Glutamatergic neuron (in vitro differentiated cells): Measurements from ENCODE around the gene HDAC10. TPM values are rescaled to one million over a fixed set of nuclear protein-coding genes. Genes with fewer than 3 reads are reported as not detected.

Experiments
- DNase-seq: peaks from one replicate; pipeline ENCODE4 v3.0.0; 2022
- H3K27ac Mint-ChIP-seq: one replicate; pipeline ENCODE4 v1.8.0; 2020; ENCODE audit warnings: mild to moderate bottlenecking, mixed read lengths, inconsistent platforms; ENCODE audit not compliant: unreplicated experiment
- H3K27me3 Mint-ChIP-seq: one replicate; pipeline ENCODE4 v1.8.0; 2020; ENCODE audit warnings: mild to moderate bottlenecking, moderate library complexity, mixed read lengths, inconsistent platforms; ENCODE audit not compliant: unreplicated experiment
- H3K36me3 Mint-ChIP-seq: one replicate; pipeline ENCODE4 v1.8.0; 2020; ENCODE audit warnings: mild to moderate bottlenecking, mixed read lengths, inconsistent platforms; ENCODE audit not compliant: unreplicated experiment
- H3K4me1 Mint-ChIP-seq: one replicate; pipeline ENCODE4 v1.8.0; 2020; ENCODE audit warnings: mild to moderate bottlenecking, low read depth, mixed read lengths, inconsistent platforms; ENCODE audit not compliant: unreplicated experiment
- H3K4me3 Mint-ChIP-seq: one replicate; pipeline ENCODE4 v1.8.0; 2020; ENCODE audit warnings: mild to moderate bottlenecking, mixed read lengths, inconsistent platforms; ENCODE audit not compliant: unreplicated experiment
- H3K9me3 Mint-ChIP-seq: one replicate; pipeline ENCODE4 v1.8.0; 2020; ENCODE audit warnings: mild to moderate bottlenecking, moderate library complexity, mixed read lengths, inconsistent platforms; ENCODE audit not compliant: unreplicated experiment
- total RNA-seq: library from RNA; stranded (reverse); fragmentation: NEBNext Ultra II Directional; extraction: Animal tissue kit (Norgen Biotek cat#: 25700); gene quantifications from one replicate; pipeline ENCODE4 v1.2.1, GENCODE V29; 2021; ENCODE audit not compliant: unreplicated experiment
- TF ChIP-seq, protein P1 (sequence below): fragments of 200-600 bp; sonication (generic); IDR thresholded peaks from one replicate; pipeline ENCODE4 v1.5.0; 2021; ENCODE audit not compliant: partially characterized antibody, unreplicated experiment

Gene HDAC10
- total RNA-seq, 1 donor from 2014 or later = 88.2 TPM

DNA sequence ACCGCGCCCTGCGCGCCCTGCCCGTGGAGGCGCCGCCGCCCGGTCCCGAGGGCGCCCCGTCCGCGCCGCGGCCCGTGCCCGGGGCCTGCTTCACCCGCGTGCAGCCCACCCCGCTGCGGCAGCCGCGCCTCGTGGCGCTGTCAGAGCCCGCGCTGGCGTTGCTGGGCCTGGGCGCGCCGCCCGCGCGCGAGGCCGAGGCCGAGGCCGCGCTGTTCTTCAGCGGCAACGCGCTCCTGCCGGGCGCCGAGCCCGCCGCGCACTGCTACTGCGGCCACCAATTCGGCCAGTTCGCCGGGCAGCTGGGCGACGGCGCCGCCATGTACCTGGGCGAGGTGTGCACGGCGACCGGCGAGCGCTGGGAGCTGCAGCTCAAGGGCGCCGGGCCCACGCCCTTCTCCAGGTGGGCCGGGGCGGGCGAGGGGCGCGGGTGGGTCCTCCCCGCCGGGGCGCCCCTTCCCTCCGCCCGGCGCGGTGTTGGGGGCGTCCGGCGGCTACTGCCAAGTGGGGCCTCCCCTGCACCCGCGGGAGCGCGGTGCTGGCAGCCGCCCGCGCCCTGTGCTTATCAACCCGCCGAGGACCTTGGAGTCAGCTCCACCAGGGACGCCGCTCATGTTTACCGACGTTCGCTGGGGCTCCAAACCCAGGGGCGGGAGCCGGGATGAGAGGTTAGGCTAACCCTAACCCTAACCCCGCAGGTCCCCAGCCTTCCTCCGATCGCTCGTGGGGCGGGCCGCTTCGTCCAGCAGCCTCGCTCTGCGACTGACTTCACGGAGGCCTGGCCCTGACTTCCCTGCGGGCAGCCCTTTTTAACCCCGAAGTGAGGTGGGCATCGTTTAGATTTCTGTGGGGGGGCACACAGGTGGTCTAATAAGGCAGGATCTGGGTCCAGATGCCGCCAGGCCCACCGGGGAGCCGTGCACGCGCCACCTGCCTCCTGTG, 49.6 kb downstream of the HDAC10 start:
- Mint-ChIP-seq H3K4me3 (peak overlapping the region; percentile 93), H3K4me1 (peaks cover 8% of the 10 kb centered on the region), H3K36me3 (peaks cover 10% of the 10 kb centered on the region), H3K9me3 (peaks cover 15% of the 10 kb centered on the region), H3K27me3 (peaks cover 10% of the 10 kb centered on the region), H3K27ac (peak overlapping the region; percentile 72)
- no peak for DNase-seq
- TF ChIP-seq, protein P1, sequence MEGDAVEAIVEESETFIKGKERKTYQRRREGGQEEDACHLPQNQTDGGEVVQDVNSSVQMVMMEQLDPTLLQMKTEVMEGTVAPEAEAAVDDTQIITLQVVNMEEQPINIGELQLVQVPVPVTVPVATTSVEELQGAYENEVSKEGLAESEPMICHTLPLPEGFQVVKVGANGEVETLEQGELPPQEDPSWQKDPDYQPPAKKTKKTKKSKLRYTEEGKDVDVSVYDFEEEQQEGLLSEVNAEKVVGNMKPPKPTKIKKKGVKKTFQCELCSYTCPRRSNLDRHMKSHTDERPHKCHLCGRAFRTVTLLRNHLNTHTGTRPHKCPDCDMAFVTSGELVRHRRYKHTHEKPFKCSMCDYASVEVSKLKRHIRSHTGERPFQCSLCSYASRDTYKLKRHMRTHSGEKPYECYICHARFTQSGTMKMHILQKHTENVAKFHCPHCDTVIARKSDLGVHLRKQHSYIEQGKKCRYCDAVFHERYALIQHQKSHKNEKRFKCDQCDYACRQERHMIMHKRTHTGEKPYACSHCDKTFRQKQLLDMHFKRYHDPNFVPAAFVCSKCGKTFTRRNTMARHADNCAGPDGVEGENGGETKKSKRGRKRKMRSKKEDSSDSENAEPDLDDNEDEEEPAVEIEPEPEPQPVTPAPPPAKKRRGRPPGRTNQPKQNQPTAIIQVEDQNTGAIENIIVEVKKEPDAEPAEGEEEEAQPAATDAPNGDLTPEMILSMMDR = no peak

DNA sequence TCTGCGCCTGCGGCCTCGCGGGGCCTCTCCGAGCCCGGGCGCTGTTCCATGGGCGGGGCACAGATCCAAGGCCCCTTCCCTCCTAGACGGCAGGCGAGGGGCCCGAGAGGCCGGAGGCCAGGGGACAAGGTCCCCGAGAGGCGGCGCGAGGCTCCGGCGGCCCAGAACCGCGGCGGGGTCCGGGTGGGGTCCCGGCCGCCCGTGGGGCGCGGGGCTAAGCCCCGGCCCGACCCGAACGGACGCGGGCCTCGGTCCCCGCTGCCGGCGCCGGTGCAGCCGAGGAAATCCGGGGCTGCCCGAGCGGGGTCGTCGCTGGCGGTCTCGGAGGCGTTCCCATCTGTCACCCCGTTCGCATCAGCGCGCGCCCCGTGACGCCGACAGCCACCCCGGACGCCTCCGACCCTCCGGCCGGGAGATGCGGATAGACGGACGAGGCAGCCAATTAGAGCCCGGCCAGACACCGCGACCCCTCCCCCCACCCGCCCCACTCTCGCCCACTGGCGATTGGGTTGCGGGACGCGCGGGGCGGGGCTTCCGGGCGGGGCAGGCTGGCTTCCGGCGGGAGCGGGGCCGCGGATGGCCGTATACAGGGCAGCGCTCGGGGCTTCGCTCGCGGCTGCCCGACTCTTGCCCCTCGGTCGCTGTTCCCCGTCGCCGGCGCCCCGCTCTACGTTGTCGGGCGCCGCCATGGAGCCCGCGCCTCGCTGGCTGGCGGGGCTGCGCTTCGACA, 50.4 kb downstream of the HDAC10 start, which contains the start of gene SELENOO:
SELENOO (plus strand) TSS at position 551 of the 730 bp plus-strand sequence; CDS start at position 577, 26 bp downstream.
- H3K27me3 Mint-ChIP-seq = peaks cover 10% of the 10 kb centered on the region
- H3K27ac Mint-ChIP-seq = no peak within 1 kb of the TSS
- peak within 1 kb of the TSS; percentile 93 for H3K4me3 Mint-ChIP-seq
- peaks cover 10% of the 10 kb centered on the region for H3K36me3 Mint-ChIP-seq
- TF ChIP-seq, protein P1 = no peak
- peak; percentile 97 for DNase-seq
- H3K4me1 Mint-ChIP-seq = peaks cover 8% of the 10 kb centered on the region
- peaks cover 15% of the 10 kb centered on the region for H3K9me3 Mint-ChIP-seq

DNA sequence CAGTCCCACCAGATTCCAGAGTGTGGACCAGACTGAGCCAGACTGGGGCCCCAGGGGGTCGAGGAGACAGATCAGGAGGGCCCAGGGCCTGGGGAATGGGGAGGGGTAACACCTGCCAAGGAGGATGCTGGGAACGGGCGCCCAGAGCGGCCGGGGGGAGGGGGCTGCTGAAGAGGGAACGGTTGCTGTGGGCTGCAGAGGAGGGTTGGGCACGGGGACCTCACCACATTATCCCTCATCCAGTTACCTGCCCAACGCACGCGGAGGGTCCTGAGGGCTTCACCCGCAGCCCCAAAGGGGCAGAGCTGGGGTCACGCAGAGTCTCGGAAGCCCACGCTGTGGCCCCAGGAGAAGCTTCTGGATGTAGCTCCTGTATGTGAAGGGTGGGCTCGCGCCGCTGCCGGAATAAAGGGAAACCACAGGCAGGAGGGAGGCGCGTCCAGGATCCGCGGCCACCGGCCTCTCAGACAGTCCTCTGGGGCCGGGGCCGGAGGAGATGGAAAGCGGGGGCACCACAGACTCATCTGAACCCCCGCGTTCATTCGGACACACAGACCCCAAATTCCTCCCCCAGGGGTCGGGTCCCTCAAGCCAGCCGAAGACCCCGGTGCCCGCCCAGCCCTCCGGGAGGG, 51.1 kb downstream of the HDAC10 start:
- peaks cover 10% of the 10 kb centered on the region for H3K36me3 Mint-ChIP-seq
- peak overlapping the region; percentile 74 for H3K4me3 Mint-ChIP-seq
- DNase-seq = peak; percentile 59
- TF ChIP-seq, protein P1 = no peak
- H3K4me1 Mint-ChIP-seq = peaks cover 8% of the 10 kb centered on the region
- peaks cover 15% of the 10 kb centered on the region for H3K9me3 Mint-ChIP-seq
- peak overlapping the region; percentile 43 for H3K27ac Mint-ChIP-seq
- H3K27me3 Mint-ChIP-seq = peaks cover 10% of the 10 kb centered on the region

DNA sequence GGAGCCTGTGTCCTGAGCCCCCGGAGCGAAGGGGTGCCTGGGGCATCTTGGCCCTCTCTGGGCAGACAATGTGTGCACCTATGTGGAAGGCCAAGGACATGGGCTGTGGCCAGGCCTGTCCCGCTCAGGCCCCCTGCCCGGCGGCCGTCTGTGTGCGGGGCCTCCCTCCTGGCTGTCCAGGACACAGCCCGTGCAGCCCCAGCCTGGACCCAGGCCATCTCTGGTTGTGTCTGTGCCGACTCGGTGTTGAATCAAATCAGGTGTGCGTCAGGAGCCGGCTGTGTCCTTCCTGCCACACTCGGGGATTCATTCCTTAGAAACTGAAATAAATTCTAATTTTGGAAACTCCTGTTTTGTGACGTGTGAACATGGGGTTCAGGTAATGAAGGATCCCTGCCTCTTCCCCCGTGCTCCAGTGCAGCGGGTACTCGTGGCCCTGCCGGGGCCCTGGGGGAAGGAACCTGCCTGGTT, 51.8 kb downstream of the HDAC10 start:
- no peak for DNase-seq
- peaks cover 10% of the 10 kb centered on the region for H3K36me3 Mint-ChIP-seq
- peaks cover 10% of the 10 kb centered on the region for H3K9me3 Mint-ChIP-seq
- H3K4me3 Mint-ChIP-seq = peak overlapping the region; percentile 74
- TF ChIP-seq, protein P1 = no peak
- H3K27ac Mint-ChIP-seq = no peak overlapping the region
- peaks cover 8% of the 10 kb centered on the region for H3K4me1 Mint-ChIP-seq
- peaks cover 10% of the 10 kb centered on the region for H3K27me3 Mint-ChIP-seq
